Measurements from ENCODE around the gene HIGD2A. TPM values are rescaled to one million over a fixed set of nuclear protein-coding genes. Genes with fewer than 3 reads are reported as not detected.

The HIGD2A gene
- total and polyA plus RNA-seq, 9 of the 15 experiments (the other 6 are each of a cell fraction or from before 2014, with no cell fraction given): 94.7 to 264 (median 163) TPM

- TF ChIP-seq PKNOX1 (IDR thresholded peaks at IDR 0.05) (peak; percentile 50; the same call in 1 of the 2 replicates), MAFF (IDR thresholded peaks at IDR 0.05; ENCODE audit: low read length) (no peak), TCF3 (CRISPR knock-in tag; IDR thresholded peaks at IDR 0.05) (peak; percentile 41; the same call in 1 of the 2 replicates), CTBP1 (IDR thresholded peaks at IDR 0.05; ENCODE audit: borderline replicate concordance) (peak; percentile 83), CREB3L1 (IDR thresholded peaks at IDR 0.05; ENCODE audit: borderline replicate concordance, low read depth) (no peak), NR2C2 (CRISPR knock-in tag; IDR thresholded peaks at IDR 0.05) (no peak), NR2C2 (tag; IDR thresholded peaks at IDR 0.05) (no peak), SRSF9 (IDR thresholded peaks at IDR 0.05; ENCODE audit: borderline replicate concordance, low read depth, low read length) (no peak), PREB (CRISPR knock-in tag; IDR thresholded peaks at IDR 0.05) (no peak), TAL1 (IDR thresholded peaks at IDR 0.05) (peak; percentile 38; the same call in 1 of the 2 replicates), ATF3 (IDR thresholded peaks at IDR 0.05) (peak; percentile 83), ATF3 (CRISPR knock-in tag; conservative IDR thresholded peaks at IDR 0.05) (no peak), ETS1 (conservative IDR thresholded peaks at IDR 0.05; ENCODE audit: control insufficient read depth, low read depth, low read length) (no peak), RCOR1 (IDR thresholded peaks at IDR 0.05; ENCODE audit: borderline replicate concordance in 1 of 2, low read depth in 2 of 2, low read length in 2 of 2) (peak in 1 of 2 experiments; percentile 36; a peak in 1 of 4 replicates), CEBPZ (IDR thresholded peaks at IDR 0.05; ENCODE audit: borderline replicate concordance, low read depth, low read length) (no peak), MAFG (tag; conservative IDR thresholded peaks at IDR 0.05) (no peak)
Observed at GRCh38 chr5:176341325-176342157, 47.0 kb upstream of the HIGD2A start (continued).
